ENCODE measurements around the gene SLC35F1. TPM values are rescaled to one million over a fixed set of nuclear protein-coding genes. Genes with fewer than 3 reads are reported as not detected.

The SLC35F1 gene
- total RNA-seq, 4 donors from 2014 or later, result 0.08 to 0.57 (median 0.09) TPM

DNA sequence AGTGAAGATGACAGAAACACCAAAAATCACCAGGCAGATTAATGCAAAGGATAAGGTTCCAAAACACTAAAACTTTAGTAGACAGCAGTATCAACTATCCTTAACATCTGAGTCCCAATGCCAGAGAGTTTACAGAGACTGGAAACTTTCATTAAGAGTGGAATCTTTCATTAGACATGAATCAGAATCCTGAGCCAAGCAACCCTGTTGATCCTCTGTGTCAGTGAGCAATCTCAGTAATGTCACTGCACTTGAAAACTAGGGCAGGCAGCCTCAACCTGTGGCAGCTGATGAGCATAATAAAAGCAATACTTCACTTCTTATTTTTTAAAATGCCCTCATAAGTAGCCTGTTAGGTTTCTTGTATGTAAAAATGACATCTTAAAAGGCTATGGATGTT lies 388.3 kb downstream of the SLC35F1 start:
- H3K4me3 ChIP-seq, result no peak overlapping the region
- H3K27me3 ChIP-seq, result no peaks in the 10 kb centered on the region
- no peaks in the 10 kb centered on the region for H3K36me3 ChIP-seq
- no peak for TF ChIP-seq POLR2A (IDR thresholded peaks at IDR 0.05)
- TF ChIP-seq, protein P1, sequence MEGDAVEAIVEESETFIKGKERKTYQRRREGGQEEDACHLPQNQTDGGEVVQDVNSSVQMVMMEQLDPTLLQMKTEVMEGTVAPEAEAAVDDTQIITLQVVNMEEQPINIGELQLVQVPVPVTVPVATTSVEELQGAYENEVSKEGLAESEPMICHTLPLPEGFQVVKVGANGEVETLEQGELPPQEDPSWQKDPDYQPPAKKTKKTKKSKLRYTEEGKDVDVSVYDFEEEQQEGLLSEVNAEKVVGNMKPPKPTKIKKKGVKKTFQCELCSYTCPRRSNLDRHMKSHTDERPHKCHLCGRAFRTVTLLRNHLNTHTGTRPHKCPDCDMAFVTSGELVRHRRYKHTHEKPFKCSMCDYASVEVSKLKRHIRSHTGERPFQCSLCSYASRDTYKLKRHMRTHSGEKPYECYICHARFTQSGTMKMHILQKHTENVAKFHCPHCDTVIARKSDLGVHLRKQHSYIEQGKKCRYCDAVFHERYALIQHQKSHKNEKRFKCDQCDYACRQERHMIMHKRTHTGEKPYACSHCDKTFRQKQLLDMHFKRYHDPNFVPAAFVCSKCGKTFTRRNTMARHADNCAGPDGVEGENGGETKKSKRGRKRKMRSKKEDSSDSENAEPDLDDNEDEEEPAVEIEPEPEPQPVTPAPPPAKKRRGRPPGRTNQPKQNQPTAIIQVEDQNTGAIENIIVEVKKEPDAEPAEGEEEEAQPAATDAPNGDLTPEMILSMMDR (IDR thresholded peaks at IDR 0.05), result no peak
- no peak overlapping the region for H3K27ac ChIP-seq
- no peaks in the 10 kb centered on the region for H3K9me3 ChIP-seq
- H3K4me1 ChIP-seq, result no peaks in the 10 kb centered on the region
- no peak for DNase-seq
- intact Hi-C loops (cut with DNase I), result no loop called here

DNA sequence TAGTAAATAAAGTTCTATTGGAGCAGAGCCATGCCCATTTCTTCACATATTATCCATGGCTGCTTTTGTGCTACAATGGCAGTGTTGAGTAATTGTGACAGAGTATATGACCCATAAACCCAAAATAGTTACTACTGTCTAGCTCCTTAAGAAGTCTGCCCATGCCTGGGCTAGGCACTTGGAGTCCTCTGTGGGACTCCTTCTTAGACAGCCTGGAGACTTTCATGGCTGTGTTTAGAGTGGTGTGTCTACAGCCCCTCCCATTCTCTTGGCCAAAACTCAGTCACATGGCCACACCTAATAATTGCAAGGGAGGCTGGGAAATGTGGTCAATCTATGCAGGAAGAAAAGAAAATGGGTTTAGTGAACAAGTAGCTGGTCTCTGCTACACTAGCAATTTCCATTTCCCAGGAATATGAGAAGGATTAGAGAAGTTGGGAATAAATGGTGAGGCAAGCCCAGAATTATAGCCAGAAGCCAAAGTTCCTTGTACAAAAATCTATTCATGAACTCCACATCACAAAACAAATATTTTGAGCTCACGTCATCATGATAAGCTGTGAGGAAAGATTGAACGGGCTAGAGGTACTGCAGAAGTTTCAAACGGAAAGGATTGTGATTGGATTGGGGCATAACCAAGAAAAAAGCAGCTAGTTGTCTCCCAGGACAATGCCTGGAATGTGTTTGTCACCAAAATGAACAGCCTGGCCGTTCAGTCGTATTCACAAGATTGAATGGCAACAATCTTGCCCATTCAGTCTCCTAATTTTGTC lies 389.3 kb downstream of the SLC35F1 start:
- no peaks in the 10 kb centered on the region for H3K4me1 ChIP-seq
- no peak for DNase-seq
- H3K9me3 ChIP-seq, result no peaks in the 10 kb centered on the region
- H3K36me3 ChIP-seq, result no peaks in the 10 kb centered on the region
- WGBS, 2 donors, result 54 to 73% methylated on average over 5 of the region's 5 CpGs
- intact Hi-C loops (cut with DNase I), result no loop called here
- no peak for TF ChIP-seq POLR2A (IDR thresholded peaks at IDR 0.05)
- TF ChIP-seq, protein P1 (IDR thresholded peaks at IDR 0.05), result no peak
- no peak overlapping the region for H3K4me3 ChIP-seq
- no peak overlapping the region for H3K27ac ChIP-seq
- H3K27me3 ChIP-seq, result no peaks in the 10 kb centered on the region

DNA sequence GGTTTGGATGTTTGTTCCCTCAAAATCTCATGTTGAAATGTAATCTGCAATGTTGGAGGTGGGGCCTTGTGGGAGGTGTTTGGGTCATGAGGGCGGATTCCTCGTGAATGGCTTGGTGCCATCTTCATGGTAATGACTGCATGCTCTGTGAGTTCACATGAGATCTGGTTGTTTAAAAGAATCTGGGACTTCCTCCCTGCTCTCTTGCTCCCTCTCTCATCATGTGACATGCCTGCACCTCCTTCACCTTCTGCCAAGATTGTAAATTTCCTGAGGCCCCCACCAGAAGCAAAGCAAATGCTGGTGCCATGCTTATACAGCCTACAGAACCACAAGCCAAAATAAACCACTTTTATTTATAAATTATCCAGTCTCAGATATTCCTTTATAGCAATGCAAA lies 390.8 kb downstream of the SLC35F1 start:
- WGBS, 2 donors, result 72 to 89% methylated on average over 2 of the region's 2 CpGs
- Histone ChIP-seq H3K27me3 (no peaks in the 10 kb centered on the region), H3K36me3 (no peaks in the 10 kb centered on the region), H3K27ac (no peak overlapping the region), H3K4me3 (no peak overlapping the region), H3K4me1 (no peaks in the 10 kb centered on the region), H3K9me3 (no peaks in the 10 kb centered on the region)
- intact Hi-C loops (cut with DNase I), result no loop called here
- DNase-seq, result no peak
- no peak for TF ChIP-seq POLR2A (IDR thresholded peaks at IDR 0.05)
- TF ChIP-seq, protein P1 (IDR thresholded peaks at IDR 0.05), result no peak

DNA sequence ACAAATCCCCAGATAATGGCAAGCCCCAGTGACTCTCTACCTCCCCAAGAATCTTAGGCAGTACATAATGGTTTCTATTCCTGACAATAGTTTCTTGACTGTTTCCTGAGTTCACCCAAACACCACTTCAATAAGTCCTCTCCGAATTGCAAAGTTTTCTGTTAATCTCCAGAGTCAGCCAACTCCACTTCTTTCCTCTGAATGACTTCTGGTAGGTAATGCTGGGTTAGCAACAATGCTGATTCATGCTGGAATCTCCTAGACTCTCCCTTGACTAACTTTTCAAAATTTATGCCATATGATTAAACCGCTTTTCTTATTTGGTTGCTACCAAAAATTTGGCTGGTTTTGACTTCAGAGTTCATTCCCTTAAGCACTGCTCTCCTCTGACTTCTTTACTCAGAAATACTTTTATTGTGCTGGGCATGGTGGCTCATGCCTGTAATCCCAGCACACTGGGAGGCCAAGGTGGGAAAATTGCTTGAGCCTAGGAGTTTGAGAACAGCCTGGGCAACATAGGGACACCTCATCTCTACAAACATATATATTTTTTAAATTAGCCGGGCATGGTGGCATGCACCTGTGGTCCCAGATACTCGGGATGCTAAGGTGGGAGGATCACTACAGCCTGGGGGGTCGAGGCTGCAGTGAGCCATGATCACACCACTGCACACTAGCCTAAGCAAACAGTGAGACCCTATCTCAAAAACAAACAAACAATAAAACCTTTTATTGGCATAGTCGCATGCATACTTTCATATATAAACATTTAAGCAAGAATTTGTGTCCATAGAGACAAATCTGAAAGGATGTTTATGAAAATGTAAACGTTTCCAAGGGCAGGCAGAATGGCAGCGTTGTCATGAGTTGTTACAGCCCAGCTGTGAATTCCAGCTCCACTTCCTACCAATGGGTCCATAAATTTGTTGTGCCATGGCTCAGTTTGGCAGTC lies 391.7 kb downstream of the SLC35F1 start:
- intact Hi-C loops (cut with DNase I), result no loop called here
- no peaks in the 10 kb centered on the region for H3K27me3 ChIP-seq
- no peak overlapping the region for H3K4me3 ChIP-seq
- no peaks in the 10 kb centered on the region for H3K9me3 ChIP-seq
- no peaks in the 10 kb centered on the region for H3K36me3 ChIP-seq
- H3K4me1 ChIP-seq, result no peaks in the 10 kb centered on the region
- no peak for DNase-seq
- no peak overlapping the region for H3K27ac ChIP-seq
- TF ChIP-seq, protein P1 (IDR thresholded peaks at IDR 0.05), result no peak
- no peak for TF ChIP-seq POLR2A (IDR thresholded peaks at IDR 0.05)
- WGBS, 2 donors, result 37 to 40% methylated on average over 6 to 7 of the region's 8 CpGs

DNA sequence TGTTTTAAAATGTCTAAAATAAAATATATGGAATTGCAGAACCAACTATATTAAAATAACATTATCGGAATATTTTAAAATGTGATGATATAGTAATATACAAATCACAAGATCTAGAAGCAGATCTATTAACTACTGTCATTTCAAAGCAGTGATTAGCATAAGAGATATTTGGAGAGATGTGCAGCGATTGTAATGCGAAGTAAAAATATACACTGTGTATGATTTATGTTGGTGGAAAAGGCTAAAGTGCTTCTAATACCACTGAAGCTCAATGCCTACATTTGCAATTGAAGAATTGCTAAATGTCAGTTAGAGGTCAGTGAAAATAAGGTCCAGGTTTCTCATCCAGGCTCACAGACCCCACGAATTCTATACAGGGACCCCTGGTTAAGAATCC lies 392.4 kb downstream of the SLC35F1 start:
- WGBS, 2 donors, result 53 to 66% methylated on average over 4 of the region's 4 CpGs
- no peak for DNase-seq
- TF ChIP-seq, protein P1 (IDR thresholded peaks at IDR 0.05), result no peak
- TF ChIP-seq POLR2A (IDR thresholded peaks at IDR 0.05), result no peak
- Histone ChIP-seq H3K36me3 (no peaks in the 10 kb centered on the region), H3K27ac (no peak overlapping the region), H3K27me3 (no peaks in the 10 kb centered on the region), H3K9me3 (no peaks in the 10 kb centered on the region), H3K4me1 (no peaks in the 10 kb centered on the region), H3K4me3 (no peak overlapping the region)
- intact Hi-C loops (cut with DNase I), result no loop called here
